GM12878 (cell line): Measurements from ENCODE around the gene SSC4D. TPM values are rescaled to one million over a fixed set of nuclear protein-coding genes. Genes with fewer than 3 reads are reported as not detected.

Source experiments
- ATAC-seq: fragments of 200-7000 bp; cut with Tn5 transposase; 3 replicates; pipeline ENCODE4 v1.9.1; 2020; ENCODE audit warnings: mild to moderate bottlenecking, moderate library complexity
- BruUV-seq: library from RNA; stranded (reverse); fragments of 400-500 nt; replicated peaks from 2 replicates; lab custom pipeline; 2021; lab: Mats Ljungman, UMichigan
- CTCF ChIA-PET: fragments of 300-600 bp; sonication (Branson Sonifier 250); formaldehyde crosslinking; extraction: SDS; loops from one replicate; lab custom pipeline; 2021; ENCODE audit warnings: inconsistent platforms; lab: Yijun Ruan, JAX
- POLR2A ChIA-PET: fragments of 350-600 bp; formaldehyde crosslinking; extraction: SDS; loops from one replicate; lab custom pipeline; 2021; ENCODE audit warnings: inconsistent platforms; lab: Charles Lee
- RAD21 ChIA-PET: fragments of 300-600 bp; sonication (Branson Sonifier 250); formaldehyde crosslinking; loops from one replicate; lab custom pipeline; 2023; ENCODE audit warnings: antibody characterized with exemption; ENCODE audit not compliant: unreplicated experiment; lab: Charles Lee
- SMC1A ChIA-PET: fragments of 300-600 bp; sonication (Branson Sonifier 250); formaldehyde crosslinking; loops from one replicate; lab custom pipeline; 2023; ENCODE audit not compliant: unreplicated experiment, uncharacterized antibody; lab: Charles Lee
- DNase-seq: peaks from one replicate; pipeline ENCODE4 v3.0.0-alpha.2; 2011; ENCODE audit warnings: low read depth, low spot score
- FAIRE-seq: peaks from 3 replicates; lab custom pipeline; 2011; peaks lifted over from hg19 to GRCh38; lab: Jason Lieb, UNC
- H2AFZ ChIP-seq: 2 replicates; pipeline ENCODE4 v1.6.0; 2011; ENCODE audit warnings: low read depth, low read length, control low read depth; ENCODE audit not compliant: control insufficient read depth
- H3K27ac ChIP-seq: 2 replicates; pipeline ENCODE4 v1.5.1; 2011; ENCODE audit warnings: control low read depth; ENCODE audit not compliant: control insufficient read depth, insufficient read depth
- H3K27me3 ChIP-seq, 2 experiments: replicated peaks in 1 of 2; 2 replicates each; pipeline versions ENCODE4 v1.6.0 to v1.6.1; 2011; ENCODE audit warnings: low read length in 1 of 2; ENCODE audit not compliant: control insufficient read depth in 2 of 2, insufficient read depth in 2 of 2
- H3K36me3 ChIP-seq, 2 experiments: 2 replicates each; pipeline ENCODE4 v1.5.1; 2011; ENCODE audit warnings: low read length in 1 of 2; ENCODE audit not compliant: control insufficient read depth in 2 of 2, insufficient read depth in 2 of 2
- H3K4me1 ChIP-seq: 2 replicates; pipeline ENCODE4 v1.6.1; 2011; ENCODE audit warnings: mild to moderate bottlenecking, low read length, moderate library complexity, mixed read lengths; ENCODE audit not compliant: control insufficient read depth, insufficient read depth
- H3K4me2 ChIP-seq: 2 replicates; pipeline ENCODE4 v1.6.0; 2011; ENCODE audit warnings: control low read depth; ENCODE audit not compliant: control insufficient read depth, insufficient read depth
- H3K4me3 ChIP-seq: fragments of 200-600 bp; sonication (generic); 2 replicates; pipeline ENCODE4 v1.5.1; 2016
- H3K79me2 ChIP-seq: 2 replicates; pipeline ENCODE4 v1.6.0; 2011; ENCODE audit warnings: low read length; ENCODE audit not compliant: control insufficient read depth, insufficient read depth
- H3K9ac ChIP-seq: 2 replicates; pipeline ENCODE4 v1.8.0; 2011; ENCODE audit warnings: low read length, control low read depth, mixed read lengths; ENCODE audit not compliant: control insufficient read depth, insufficient read depth
- H3K9me3 ChIP-seq: replicated peaks from 3 replicates; pipeline ENCODE4 v1.5.1; 2011; ENCODE audit warnings: mild to moderate bottlenecking, low read length; ENCODE audit not compliant: control insufficient read depth, insufficient read depth
- H4K20me1 ChIP-seq: 2 replicates; pipeline ENCODE4 v1.6.0; 2011; ENCODE audit not compliant: control insufficient read depth, insufficient read depth
- BHLHE40 ChIP-seq, 2 experiments: fragments of 450-650 bp in 1 of 2; IDR thresholded peaks; 2 replicates each; pipeline ENCODE4 v1.6.1; 2011 to 2017; ENCODE audit warnings: low read depth in 2 of 2, borderline replicate concordance in 1 of 2, improper control_type of control experiment in 1 of 2, low read length in 1 of 2, mild to moderate bottlenecking in 1 of 2
- MTA3 ChIP-seq: IDR thresholded peaks from 2 replicates; pipeline ENCODE4 v1.6.1; 2012; ENCODE audit warnings: low read length, inconsistent platforms, borderline replicate concordance
- MXI1 ChIP-seq: fragments of 150-350 bp; IDR thresholded peaks from 2 replicates; pipeline ENCODE4 v1.6.1; 2011; ENCODE audit warnings: low read depth, mild to moderate bottlenecking, inconsistent platforms, low read length, improper control_type of control experiment
- RCOR1 ChIP-seq: conservative IDR thresholded peaks from 2 replicates; pipeline ENCODE4 v1.6.1; 2012; ENCODE audit warnings: low read depth, low read length, improper control_type of control experiment
- RELA ChIP-seq: fragments of 450-650 bp; IDR thresholded peaks from 2 replicates; pipeline ENCODE4 v1.8.0; 2014; ENCODE audit warnings: borderline replicate concordance; ENCODE audit not compliant: partially characterized antibody
- whole genome bisulfite sequencing: methylation state at CpG from one replicate; pipeline ENCODE4 v1.1.6; 2016; ENCODE audit warnings: low lambda C conversion rate; ENCODE audit not compliant: insufficient replicate concordance, insufficient coverage; ENCODE audit errors: missing lambda C conversion rate; 5-methylcytosine and 5-hydroxymethylcytosine counted together
- in situ Hi-C: fragments of 300-500 bp; cut with MboI; formaldehyde crosslinking; loops from 9 replicates; pipeline ENCODE4 v1.14.3; 2018; ENCODE audit warnings: mixed read lengths
- intact Hi-C: fragments of 100-400 bp; cut with micrococcal nuclease; formaldehyde crosslinking; loops from one replicate; pipeline ENCODE4 v1.14.2; 2022; ENCODE audit not compliant: unreplicated experiment
- polyA plus RNA-seq, 11 experiments: library from polyadenylated mRNA; depleted of rRNA in 4 of 11; unstranded in 6 of 11; stranded (reverse) in 5 of 11; fragments of >200 nt; fragmentation: Nextera tagmentation in 4 of 11; fragmentation: Illumina TruSeq in 1 of 11; extraction: Ambion mirVana in 4 of 11; extraction: Trizol in 1 of 11; gene quantifications; 1 replicate in 1 of 11; 2 replicates in 10 of 11; pipeline versions ENCODE4 v1.2.1 to v1.2.3, GENCODE V29; 2011 to 2016; ENCODE audit warnings: inconsistent platforms in 2 of 11, missing spikeins in 2 of 11, low read depth in 1 of 11
- total RNA-seq, 4 experiments: library from RNA; depleted of rRNA in 3 of 4; stranded (reverse); fragments of >200 nt in 3 of 4; fragmentation: Illumina TruSeq in 1 of 4; extraction: Trizol in 1 of 4; gene quantifications; 2 replicates each; pipeline versions ENCODE4 v1.2.1 to v1.2.3, GENCODE V29; 2013 to 2021
- TF ChIP-seq, protein P1 (sequence below): fragments of 450-650 bp; conservative IDR thresholded peaks from 2 replicates; pipeline ENCODE4 v1.6.1; 2017; ENCODE audit warnings: mild to moderate bottlenecking, moderate library complexity

SSC4D gene
- total and polyA plus RNA-seq, 10 of the 15 experiments (the other 5 are each of a cell fraction or from before 2014, with no cell fraction given) = 0.08 to 0.79 (median 0.25) TPM; not detected in 1

DNA sequence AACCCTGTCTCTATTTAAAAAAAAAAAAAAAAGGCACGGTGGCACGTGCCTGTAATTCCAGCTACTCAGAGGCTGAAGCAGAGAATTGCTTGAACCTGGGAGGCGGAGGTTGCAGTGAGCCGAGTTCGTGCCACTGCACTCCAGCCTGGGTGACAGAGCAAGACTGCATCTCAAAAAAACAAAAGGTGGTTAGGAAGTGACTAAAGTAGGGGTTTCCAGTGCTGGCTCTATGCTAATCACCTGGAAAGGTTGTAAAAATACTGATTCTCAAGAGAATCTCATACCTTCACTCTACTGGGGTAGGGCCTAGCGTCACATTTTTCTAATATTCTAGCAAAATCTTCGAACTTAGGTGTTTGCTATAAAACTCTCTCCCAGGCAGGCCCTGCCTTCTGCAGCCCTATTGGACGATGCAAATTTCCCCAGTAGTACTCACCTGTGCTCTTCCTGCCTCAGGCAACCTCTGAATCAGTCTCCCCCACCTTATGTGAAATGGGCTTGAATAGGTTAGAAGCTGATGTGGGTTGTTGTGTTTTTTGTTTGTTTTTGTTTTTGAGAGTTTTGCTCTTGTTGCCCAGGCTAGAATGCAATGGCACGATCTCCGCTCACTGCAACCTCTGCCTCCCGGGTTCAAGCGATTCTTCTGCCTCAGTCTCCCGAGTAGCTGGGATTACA is 18.8 kb upstream of the SSC4D start:
- SMC1A ChIA-PET = no interaction called here
- 71% methylated on average over 12 of the region's 13 CpGs for WGBS
- no peak overlapping the region for H2AFZ ChIP-seq
- no peaks in the 10 kb centered on the region for H3K27me3 ChIP-seq
- H4K20me1 ChIP-seq = no peaks in the 10 kb centered on the region
- H3K9ac ChIP-seq = no peak overlapping the region
- CTCF ChIA-PET = interaction anchor here (0.6 kb wide), 1 partner anchor 155 kb away, joined by 3 read pairs; no protein-coding TSS in a partner anchor
- H3K36me3 ChIP-seq = no peaks in the 10 kb centered on the region
- BruUV-seq = no TSS peak
- no peak overlapping the region for H3K27ac ChIP-seq
- no peaks in the 10 kb centered on the region for H3K9me3 ChIP-seq
- POLR2A ChIA-PET = no interaction called here
- DNase-seq (no peak), ATAC-seq (no peak), FAIRE-seq (no peak)
- H3K79me2 ChIP-seq = no peaks in the 10 kb centered on the region
- no peak for TF ChIP-seq MXI1
- 0 out of 4 replicates have a peak, but pooled peaks of 1 of the 2 experiments have one; percentile 6 for TF ChIP-seq BHLHE40 (IDR thresholded peaks at IDR 0.05; ENCODE audit: borderline replicate concordance in 1 of 2, low read depth in 2 of 2, low read length in 1 of 2)
- no peak for TF ChIP-seq RCOR1
- TF ChIP-seq MTA3 = no peak
- no peak for TF ChIP-seq RELA
- TF ChIP-seq, protein P1, sequence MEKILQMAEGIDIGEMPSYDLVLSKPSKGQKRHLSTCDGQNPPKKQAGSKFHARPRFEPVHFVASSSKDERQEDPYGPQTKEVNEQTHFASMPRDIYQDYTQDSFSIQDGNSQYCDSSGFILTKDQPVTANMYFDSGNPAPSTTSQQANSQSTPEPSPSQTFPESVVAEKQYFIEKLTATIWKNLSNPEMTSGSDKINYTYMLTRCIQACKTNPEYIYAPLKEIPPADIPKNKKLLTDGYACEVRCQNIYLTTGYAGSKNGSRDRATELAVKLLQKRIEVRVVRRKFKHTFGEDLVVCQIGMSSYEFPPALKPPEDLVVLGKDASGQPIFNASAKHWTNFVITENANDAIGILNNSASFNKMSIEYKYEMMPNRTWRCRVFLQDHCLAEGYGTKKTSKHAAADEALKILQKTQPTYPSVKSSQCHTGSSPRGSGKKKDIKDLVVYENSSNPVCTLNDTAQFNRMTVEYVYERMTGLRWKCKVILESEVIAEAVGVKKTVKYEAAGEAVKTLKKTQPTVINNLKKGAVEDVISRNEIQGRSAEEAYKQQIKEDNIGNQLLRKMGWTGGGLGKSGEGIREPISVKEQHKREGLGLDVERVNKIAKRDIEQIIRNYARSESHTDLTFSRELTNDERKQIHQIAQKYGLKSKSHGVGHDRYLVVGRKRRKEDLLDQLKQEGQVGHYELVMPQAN = no peak
- H3K4me1 ChIP-seq = peaks cover 13% of the 10 kb centered on the region
- intact Hi-C loops (no loop called here), in situ Hi-C loops (no loop called here)
- H3K4me2 ChIP-seq = no peak overlapping the region
- RAD21 ChIA-PET = no interaction called here
- no peak overlapping the region for H3K4me3 ChIP-seq
